Astrocyte of the spinal cord (primary cell): Measurements from ENCODE around the gene C6orf58.

ENCODE experiments used
- DNase-seq: peaks from one replicate; pipeline ENCODE4 v3.0.0; 2011; ENCODE audit warnings: low read depth, low spot score
- H3K4me3 ChIP-seq: 2 replicates; pipeline ENCODE4 v1.5.1; 2011; ENCODE audit warnings: low read depth, mild to moderate bottlenecking, low read length, moderate library complexity
- CTCF ChIP-seq: IDR thresholded peaks from 2 replicates; pipeline ENCODE4 v1.5.1; 2012; ENCODE audit warnings: low read depth, mild to moderate bottlenecking, low read length, inconsistent platforms
- in situ Hi-C: cut with HindIII; loops from 2 replicates; pipeline ENCODE4 v1.10.0; 2017; ENCODE audit warnings: low sequenced_read_pairs

C6orf58 gene

GRCh38 chr6:127566651-127567050 is 10.3 kb upstream of the C6orf58 start:
- no peak overlapping the region for H3K4me3 ChIP-seq
- in situ Hi-C loops = no loop called here
- no peak for TF ChIP-seq CTCF
- DNase-seq = peak; percentile 66

GRCh38 chr6:127567476-127567875 is 9.5 kb upstream of the C6orf58 start:
- in situ Hi-C loops = no loop called here
- no peak for TF ChIP-seq CTCF
- DNase-seq = no peak
- no peak overlapping the region for H3K4me3 ChIP-seq

- DNase-seq = no peak
- no peak for TF ChIP-seq CTCF
- no peak overlapping the region for H3K4me3 ChIP-seq
- in situ Hi-C loops = no loop called here
These were observed 6.1 kb upstream of the C6orf58 start for GRCh38 chr6:127570739-127571389.

GRCh38 chr6:127578900-127579299 is 1.9 kb downstream of the C6orf58 start:
- DNase-seq = no peak
- TF ChIP-seq CTCF = no peak
- in situ Hi-C loops = no loop called here

GRCh38 chr6:127581576-127581975 is 4.6 kb downstream of the C6orf58 start:
- in situ Hi-C loops = no loop called here
- DNase-seq = no peak
- TF ChIP-seq CTCF = no peak
- no peak overlapping the region for H3K4me3 ChIP-seq

More at GRCh38 chr6:127578900-127579299, 1.9 kb downstream of the C6orf58 start:
- H3K4me3 ChIP-seq = no peak overlapping the region

GRCh38 chr6:127582777-127583462 is 5.9 kb downstream of the C6orf58 start:
- H3K4me3 ChIP-seq = no peak overlapping the region
- peak; percentile 85 for DNase-seq
- in situ Hi-C loops = no loop called here
- TF ChIP-seq CTCF = no peak
